ENCODE results near the gene TNFRSF19. TPM values are rescaled to one million over a fixed set of nuclear protein-coding genes. Genes with fewer than 3 reads are reported as not detected.

TNFRSF19 gene
- total and polyA plus RNA-seq, 8 donors, result 1.2 to 14.0 (median 2.7) TPM; not detected in 1

DNA sequence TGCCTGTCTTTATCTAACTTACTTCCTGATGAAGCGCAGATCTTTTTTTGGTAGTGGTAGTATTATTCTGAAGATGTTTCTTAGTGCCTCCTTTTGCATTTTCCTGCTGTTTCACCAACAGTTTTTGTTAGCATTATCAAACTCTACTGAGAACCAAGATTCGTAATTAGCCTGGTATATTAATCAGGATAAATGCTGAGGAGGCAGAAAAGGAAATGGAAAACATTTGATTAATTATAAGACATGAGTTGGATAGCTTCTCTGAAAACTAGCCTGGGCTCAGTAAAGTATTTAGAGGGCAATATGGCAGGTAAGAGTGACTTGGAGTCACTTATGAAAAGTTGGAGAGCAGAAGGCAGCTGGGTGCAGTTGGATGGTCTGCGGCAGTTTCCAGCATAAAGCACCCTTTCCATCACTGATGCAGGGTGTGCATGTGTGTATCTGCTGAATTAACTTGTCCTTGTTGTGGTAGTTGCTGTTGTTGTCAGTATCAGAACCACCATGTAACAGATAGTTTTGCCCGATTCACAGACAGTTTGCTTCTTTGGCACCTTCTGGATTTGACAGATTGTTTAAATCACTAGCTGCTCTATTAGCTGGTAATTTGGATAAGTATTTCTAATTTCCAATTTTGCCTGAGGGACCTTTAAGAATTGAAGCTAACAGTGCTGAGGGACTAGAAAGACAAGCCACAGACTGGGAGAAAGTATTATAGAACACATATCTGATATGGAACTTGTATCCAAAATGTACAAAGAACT lies 6.9 kb upstream of the TNFRSF19 start:
- 89 to 94% (median 92%) methylated on average over 4 of the region's 4 CpGs for WGBS, 5 donors
- H3K27ac ChIP-seq, result no peak overlapping the region
- TF ChIP-seq, protein P1, sequence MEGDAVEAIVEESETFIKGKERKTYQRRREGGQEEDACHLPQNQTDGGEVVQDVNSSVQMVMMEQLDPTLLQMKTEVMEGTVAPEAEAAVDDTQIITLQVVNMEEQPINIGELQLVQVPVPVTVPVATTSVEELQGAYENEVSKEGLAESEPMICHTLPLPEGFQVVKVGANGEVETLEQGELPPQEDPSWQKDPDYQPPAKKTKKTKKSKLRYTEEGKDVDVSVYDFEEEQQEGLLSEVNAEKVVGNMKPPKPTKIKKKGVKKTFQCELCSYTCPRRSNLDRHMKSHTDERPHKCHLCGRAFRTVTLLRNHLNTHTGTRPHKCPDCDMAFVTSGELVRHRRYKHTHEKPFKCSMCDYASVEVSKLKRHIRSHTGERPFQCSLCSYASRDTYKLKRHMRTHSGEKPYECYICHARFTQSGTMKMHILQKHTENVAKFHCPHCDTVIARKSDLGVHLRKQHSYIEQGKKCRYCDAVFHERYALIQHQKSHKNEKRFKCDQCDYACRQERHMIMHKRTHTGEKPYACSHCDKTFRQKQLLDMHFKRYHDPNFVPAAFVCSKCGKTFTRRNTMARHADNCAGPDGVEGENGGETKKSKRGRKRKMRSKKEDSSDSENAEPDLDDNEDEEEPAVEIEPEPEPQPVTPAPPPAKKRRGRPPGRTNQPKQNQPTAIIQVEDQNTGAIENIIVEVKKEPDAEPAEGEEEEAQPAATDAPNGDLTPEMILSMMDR (IDR thresholded peaks at IDR 0.05), result no peak
- no peak for TF ChIP-seq POLR2A (IDR thresholded peaks at IDR 0.05)

DNA sequence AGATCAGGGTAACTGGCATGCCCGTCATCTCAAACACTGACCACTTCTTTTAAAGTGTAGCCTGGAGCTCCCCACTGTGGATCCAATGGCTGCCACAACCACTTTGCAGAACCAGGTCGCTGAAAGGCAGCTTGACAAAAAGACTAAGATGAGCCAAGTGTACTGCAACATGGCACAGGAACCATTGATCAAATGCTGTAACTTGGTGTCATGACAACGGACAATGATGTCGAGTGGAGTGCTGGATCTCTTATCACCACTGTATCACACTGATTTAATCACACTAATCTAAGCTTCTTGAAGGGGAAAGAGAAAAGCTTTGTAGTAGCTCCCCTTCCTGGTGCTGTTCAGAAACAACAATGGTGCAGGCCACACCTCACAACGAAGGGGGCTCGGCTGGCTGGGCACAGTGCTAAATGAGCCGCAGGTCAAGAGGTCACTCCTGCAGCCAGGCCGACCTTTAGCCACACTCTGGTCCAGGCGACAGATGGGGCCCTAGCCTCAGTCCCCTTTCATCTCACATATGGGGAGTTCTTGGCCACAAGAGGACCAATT lies 2.2 kb upstream of the TNFRSF19 start:
- 51 to 61% (median 52%) methylated on average over 9 of the region's 9 CpGs for WGBS, 5 donors
- Histone ChIP-seq H3K4me3 (no peak overlapping the region), H3K27me3 (peaks cover 0 to 27% (median 0%) of the 10 kb centered on the region in 3 donors), H3K4me1 (peaks cover 0 to 11% (median 5%) of the 10 kb centered on the region in 4 donors), H3K36me3 (no peaks in the 10 kb centered on the region), H3K27ac (no peak overlapping the region), H3K9me3 (no peaks in the 10 kb centered on the region)
- intact Hi-C loops (cut with DNase I; ENCODE audit: low total_unique reads), result no loop called here
- TF ChIP-seq POLR2AphosphoS5 (IDR thresholded peaks at IDR 0.05) (no peak), EP300 (IDR thresholded peaks at IDR 0.05) (no peak), POLR2A (IDR thresholded peaks at IDR 0.05) (no peak)
- TF ChIP-seq, protein P1 (IDR thresholded peaks at IDR 0.05), result no peak
- no peak for DNase-seq

More for the DNA sequence above, 6.9 kb upstream of the TNFRSF19 start:
- no peak for DNase-seq
- Histone ChIP-seq H3K4me1 (peaks cover 8 to 12% (median 11%) of the 10 kb centered on the region in 4 donors), H3K4me3 (no peak overlapping the region), H3K9me3 (no peaks in the 10 kb centered on the region), H3K27me3 (no peaks in the 10 kb centered on the region), H3K36me3 (no peaks in the 10 kb centered on the region)
- intact Hi-C loops (cut with DNase I; ENCODE audit: low total_unique reads), result no loop called here

DNA sequence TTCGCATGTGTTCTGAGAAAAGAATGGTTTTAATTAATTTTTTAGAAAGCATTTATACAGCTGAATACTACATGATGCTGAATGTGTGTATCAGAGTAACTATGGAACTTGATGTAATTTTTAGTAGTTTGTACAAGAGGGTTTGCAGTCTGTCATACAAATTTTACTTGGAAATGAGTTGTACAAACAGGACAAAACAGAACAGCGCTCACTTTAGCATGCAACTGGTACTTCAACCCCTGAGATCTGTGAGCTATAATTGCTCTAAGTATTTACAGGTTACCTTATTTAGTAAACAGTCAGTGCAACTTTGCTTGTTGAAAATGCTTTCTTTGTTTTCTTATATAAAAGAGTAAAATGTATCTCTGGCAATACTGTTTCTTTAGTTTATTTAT lies 706 bp downstream of the TNFRSF19 start:
- WGBS, 5 donors, result 33 to 45% (median 42%) methylated on average over 2 of the region's 2 CpGs
- DNase-seq, result no peak
- TF ChIP-seq, protein P1 (IDR thresholded peaks at IDR 0.05), result no peak
- no peak for TF ChIP-seq POLR2AphosphoS5 (IDR thresholded peaks at IDR 0.05)
- Histone ChIP-seq H3K9me3 (no peaks in the 10 kb centered on the region), H3K36me3 (no peaks in the 10 kb centered on the region), H3K27me3 (peaks cover 0 to 30% (median 0%) of the 10 kb centered on the region in 3 donors), H3K27ac (no peak overlapping the region), H3K4me1 (peaks cover 0 to 11% (median 5%) of the 10 kb centered on the region in 4 donors), H3K4me3 (peak overlapping the region in 1 of 4 donors; percentile 11)
- intact Hi-C loops (cut with DNase I; ENCODE audit: low total_unique reads), result no loop called here

DNA sequence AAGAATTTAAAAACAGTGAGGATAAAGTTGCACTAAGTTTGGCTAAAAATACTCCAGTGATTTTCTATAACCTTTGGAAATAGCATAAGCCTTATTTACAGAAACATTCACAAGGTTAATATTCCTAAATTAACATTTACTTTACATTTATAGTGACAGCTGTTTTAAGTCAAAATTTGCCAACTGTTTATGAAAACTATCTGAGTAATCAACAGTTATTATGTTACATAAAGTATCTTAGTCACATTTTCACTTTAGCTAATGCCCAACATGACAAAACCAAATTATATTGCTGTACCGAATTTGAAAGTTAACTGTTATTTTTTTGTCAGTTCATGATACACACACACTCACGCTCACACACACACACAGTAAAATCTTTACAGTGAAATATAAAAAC lies 1.2 kb downstream of the TNFRSF19 start:
- 44 to 61% (median 49%) methylated on average over 2 of the region's 2 CpGs for WGBS, 5 donors
- H3K27ac ChIP-seq, result no peak overlapping the region
- H3K9me3 ChIP-seq, result no peaks in the 10 kb centered on the region
- H3K4me1 ChIP-seq, result peaks cover 0 to 11% (median 5%) of the 10 kb centered on the region in 4 donors
- no peak for DNase-seq
- intact Hi-C loops (cut with DNase I; ENCODE audit: low total_unique reads), result no loop called here
- peaks cover 0 to 30% (median 0%) of the 10 kb centered on the region in 3 donors for H3K27me3 ChIP-seq
- H3K4me3 ChIP-seq, result no peak overlapping the region
- TF ChIP-seq EP300 (IDR thresholded peaks at IDR 0.05) (no peak), POLR2AphosphoS5 (IDR thresholded peaks at IDR 0.05) (no peak), POLR2A (IDR thresholded peaks at IDR 0.05) (no peak)
- TF ChIP-seq, protein P1 (IDR thresholded peaks at IDR 0.05), result no peak
- no peaks in the 10 kb centered on the region for H3K36me3 ChIP-seq

All from stomach (tissue), 9 donors.